ENCODE measurements around the gene TMOD4.

TMOD4 gene

GRCh38 chr1:151164732-151165280 is 11.0 kb downstream of the TMOD4 start:
- in situ Hi-C loops (cut with MboI; ENCODE audit: low sequenced_read_pairs, unreplicated experiment) = no loop called here
- no peak for TF ChIP-seq CTCF (IDR thresholded peaks at IDR 0.05; ENCODE audit: borderline replicate concordance, control extremely low read depth, extremely low read depth, insufficient read depth, missing control alignments)
- no peak for DNase-seq (ENCODE audit: low spot score)

GRCh38 chr1:151159373-151159772 is 16.4 kb downstream of the TMOD4 start:
- in situ Hi-C loops (cut with MboI; ENCODE audit: low sequenced_read_pairs, unreplicated experiment) = loop anchor here (10.0 kb wide), 1 partner anchor 65 kb away; no protein-coding TSS in a partner anchor
- DNase-seq (ENCODE audit: low spot score) = no peak
- TF ChIP-seq CTCF (IDR thresholded peaks at IDR 0.05; ENCODE audit: borderline replicate concordance, control extremely low read depth, extremely low read depth, insufficient read depth, missing control alignments) = no peak

- DNase-seq (ENCODE audit: low spot score) = no peak
- in situ Hi-C loops (cut with MboI; ENCODE audit: low sequenced_read_pairs, unreplicated experiment) = loop anchor here (10.0 kb wide), 1 partner anchor 64 kb away; no protein-coding TSS in a partner anchor
- TF ChIP-seq CTCF (IDR thresholded peaks at IDR 0.05; ENCODE audit: borderline replicate concordance, control extremely low read depth, extremely low read depth, insufficient read depth, missing control alignments) = no peak
These were observed 17.0 kb downstream of the TMOD4 start for GRCh38 chr1:151158751-151159251.

- no peak for DNase-seq (ENCODE audit: low spot score)
- TF ChIP-seq CTCF (IDR thresholded peaks at IDR 0.05; ENCODE audit: borderline replicate concordance, control extremely low read depth, extremely low read depth, insufficient read depth, missing control alignments) = no peak
- in situ Hi-C loops (cut with MboI; ENCODE audit: low sequenced_read_pairs, unreplicated experiment) = loop anchor here (10.0 kb wide), 1 partner anchor 64 kb away; no protein-coding TSS in a partner anchor
These were observed 17.5 kb downstream of the TMOD4 start for GRCh38 chr1:151158326-151158725.

- in situ Hi-C loops (cut with MboI; ENCODE audit: low sequenced_read_pairs, unreplicated experiment) = loop anchor here (10.0 kb wide), 1 partner anchor 62 kb away; no protein-coding TSS in a partner anchor
These were observed 18.7 kb downstream of the TMOD4 start for GRCh38 chr1:151157067-151157531.

GRCh38 chr1:151156515-151156819 is 19.3 kb downstream of the TMOD4 start, which contains the start of gene TNFAIP8L2:
TSS of gene TNFAIP8L2 (plus strand) at chr1:151156649. CDS start at chr1:151158698, 2,049 bp downstream.
- in situ Hi-C loops (cut with MboI; ENCODE audit: low sequenced_read_pairs, unreplicated experiment) = loop anchor here (10.0 kb wide), 1 partner anchor 62 kb away; no protein-coding TSS in a partner anchor
- peak; percentile 69 for DNase-seq (ENCODE audit: low spot score)
- no peak for TF ChIP-seq CTCF (IDR thresholded peaks at IDR 0.05; ENCODE audit: borderline replicate concordance, control extremely low read depth, extremely low read depth, insufficient read depth, missing control alignments)

More at GRCh38 chr1:151157067-151157531, 18.7 kb downstream of the TMOD4 start:
- no peak for TF ChIP-seq CTCF (IDR thresholded peaks at IDR 0.05; ENCODE audit: borderline replicate concordance, control extremely low read depth, extremely low read depth, insufficient read depth, missing control alignments)
- DNase-seq (ENCODE audit: low spot score) = no peak

Data from GM13976 (cell line).